IMR-90 (cell line): ENCODE measurements around the gene EIF3I. TPM values are rescaled to one million over a fixed set of nuclear protein-coding genes. Genes with fewer than 3 reads are reported as not detected.

Experiments
- ATAC-seq: fragments of 200-7000 bp; cut with Tn5 transposase; 2 replicates; pipeline ENCODE4 v1.9.1; 2020; ENCODE audit warnings: low read depth, mild to moderate bottlenecking, moderate library complexity
- BruUV-seq: library from RNA; stranded (reverse); fragments of 400-500 nt; replicated peaks from 2 replicates; lab custom pipeline; 2021; lab: Mats Ljungman, UMichigan
- CTCF ChIA-PET: fragments of 300-600 bp; formaldehyde crosslinking; extraction: SDS; loops from one replicate; lab custom pipeline; 2021; ENCODE audit warnings: antibody characterized with exemption; lab: Yijun Ruan, JAX
- POLR2A ChIA-PET: fragments of 300-600 bp; sonication (Branson Sonifier 250); formaldehyde crosslinking; loops from one replicate; lab custom pipeline; 2022; ENCODE audit warnings: antibody characterized with exemption; ENCODE audit not compliant: unreplicated experiment; lab: Charles Lee
- DNase-seq: peaks from one replicate; pipeline ENCODE4 v3.0.0; 2013
- H2AFZ ChIP-seq: replicated peaks from 2 replicates; pipeline ENCODE3; 2013; ENCODE audit warnings: low read length, mild to moderate bottlenecking; ENCODE audit not compliant: poor library complexity
- H2AK5ac ChIP-seq: 2 replicates; pipeline ENCODE4 v1.6.1; 2013; ENCODE audit warnings: low read depth, low read length, inconsistent platforms
- H2AK9ac ChIP-seq: replicated peaks from 2 replicates; pipeline ENCODE3; 2013; ENCODE audit warnings: mild to moderate bottlenecking, low read depth, low read length, moderate library complexity; ENCODE audit not compliant: poor library complexity
- H2BK120ac ChIP-seq: 2 replicates; pipeline ENCODE4 v1.6.1; 2013; ENCODE audit warnings: low read depth, low read length, inconsistent platforms
- H2BK15ac ChIP-seq: 3 replicates; pipeline ENCODE4 v1.6.1; 2013; ENCODE audit warnings: low read depth, low read length, inconsistent platforms
- H2BK20ac ChIP-seq: 2 replicates; pipeline ENCODE4 v1.6.1; 2013; ENCODE audit warnings: low read depth, mild to moderate bottlenecking, inconsistent platforms, low read length, moderate library complexity
- H2BK5ac ChIP-seq: 2 replicates; pipeline ENCODE4 v1.6.1; 2013; ENCODE audit warnings: mild to moderate bottlenecking, low read depth, low read length, inconsistent platforms; ENCODE audit not compliant: poor library complexity, severe bottlenecking
- H3K14ac ChIP-seq: replicated peaks from 2 replicates; pipeline ENCODE4 v1.6.1; 2013; ENCODE audit warnings: low read depth, low read length, inconsistent platforms
- H3K18ac ChIP-seq: 2 replicates; pipeline ENCODE4 v1.6.1; 2013; ENCODE audit warnings: low read depth, low read length, control low read depth
- H3K23ac ChIP-seq: 2 replicates; pipeline ENCODE4 v1.6.1; 2013; ENCODE audit warnings: low read depth, low read length, inconsistent platforms
- H3K27ac ChIP-seq: 2 replicates; pipeline ENCODE4 v1.5.1; 2013; ENCODE audit warnings: mild to moderate bottlenecking, control low read depth, low read length; ENCODE audit not compliant: insufficient read depth
- H3K27me3 ChIP-seq: 2 replicates; pipeline ENCODE4 v1.6.1; 2013; ENCODE audit warnings: low read length; ENCODE audit not compliant: control insufficient read depth, insufficient read depth
- H3K36me3 ChIP-seq: 2 replicates; pipeline ENCODE4 v1.6.1; 2013; ENCODE audit warnings: low read length, mixed read lengths; ENCODE audit not compliant: control insufficient read depth, insufficient read depth
- H3K4ac ChIP-seq: 2 replicates; pipeline ENCODE4 v1.6.1; 2013; ENCODE audit warnings: low read depth, low read length, inconsistent platforms
- H3K4me1 ChIP-seq: 2 replicates; pipeline ENCODE4 v1.6.1; 2013; ENCODE audit warnings: low read length, mixed read lengths; ENCODE audit not compliant: control insufficient read depth, insufficient read depth
- H3K4me2 ChIP-seq: 2 replicates; pipeline ENCODE4 v1.6.1; 2013; ENCODE audit warnings: low read depth, mild to moderate bottlenecking, control low read depth, low read length, moderate library complexity
- H3K4me3 ChIP-seq: 2 replicates; pipeline ENCODE4 v1.5.1; 2013; ENCODE audit warnings: low read depth, mild to moderate bottlenecking, control low read depth, low read length, moderate library complexity; ENCODE audit not compliant: insufficient read depth
- H3K56ac ChIP-seq: 2 replicates; pipeline ENCODE4 v1.6.1; 2013; ENCODE audit warnings: low read length, inconsistent platforms; ENCODE audit not compliant: insufficient read depth; ENCODE audit errors: extremely low read depth
- H3K79me1 ChIP-seq, 2 experiments: 2 replicates each; pipeline ENCODE4 v1.6.1; 2013; ENCODE audit warnings: low read length in 2 of 2, inconsistent platforms in 1 of 2, low read depth in 1 of 2
- H3K9ac ChIP-seq: 2 replicates; pipeline ENCODE4 v1.6.1; 2013; ENCODE audit warnings: low read depth, low read length, control low read depth
- H3K9me1 ChIP-seq: 2 replicates; pipeline ENCODE4 v1.6.1; 2013; ENCODE audit warnings: low read length, inconsistent platforms; ENCODE audit not compliant: insufficient read depth
- H3K9me3 ChIP-seq: 2 replicates; pipeline ENCODE4 v1.6.1; 2013; ENCODE audit warnings: low read length; ENCODE audit not compliant: control insufficient read depth, insufficient read depth
- H4K20me1 ChIP-seq: 2 replicates; pipeline ENCODE4 v1.6.1; 2013; ENCODE audit warnings: low read length, inconsistent platforms; ENCODE audit not compliant: insufficient read depth
- H4K5ac ChIP-seq: 2 replicates; pipeline ENCODE4 v1.6.1; 2013; ENCODE audit warnings: mild to moderate bottlenecking, low read depth, low read length, control low read depth
- H4K8ac ChIP-seq, 2 experiments: 2 replicates each; pipeline ENCODE4 v1.6.1; 2013; ENCODE audit warnings: low read depth in 2 of 2, low read length in 2 of 2, control low read depth in 1 of 2, inconsistent platforms in 1 of 2
- H4K91ac ChIP-seq: 2 replicates; pipeline ENCODE4 v1.6.1; 2013; ENCODE audit warnings: low read depth, low read length, inconsistent platforms; ENCODE audit not compliant: insufficient read depth
- NFE2L2 ChIP-seq: fragments of 150-350 bp; IDR thresholded peaks from 2 replicates; pipeline ENCODE4 v1.6.1; 2016; ENCODE audit warnings: low read depth, mild to moderate bottlenecking, low read length
- WGBS, 2 experiments: methylation state at CpG; one replicate each; pipeline versions ENCODE4 v1.1.5 to v1.1.7; 2013; ENCODE audit warnings: missing lambda C conversion rate in 2 of 2; ENCODE audit not compliant: insufficient read length in 1 of 2; ENCODE audit errors: extremely low coverage in 2 of 2; 5-methylcytosine and 5-hydroxymethylcytosine counted together
- dilution Hi-C: fragments of 300-500 bp; cut with HindIII; formaldehyde crosslinking; loops from one replicate; pipeline ENCODE4 v1.14.3; 2018; ENCODE audit warnings: low sequenced_read_pairs; ENCODE audit not compliant: unreplicated experiment
- in situ Hi-C: fragments of 300-500 bp; cut with MboI; formaldehyde crosslinking; loops from 3 replicates; pipeline ENCODE4 v1.14.3; 2019; ENCODE audit warnings: low sequenced_read_pairs, inconsistent platforms, mixed read lengths
- intact Hi-C: fragments of 100-400 bp; cut with micrococcal nuclease; formaldehyde crosslinking; loops from 2 replicates; pipeline ENCODE4 v1.10.0; 2022
- polyA plus RNA-seq, 3 experiments: library from polyadenylated mRNA; depleted of rRNA; stranded (reverse); fragments of >200 nt; gene quantifications; 2 replicates each; pipeline ENCODE4 v1.2.3, GENCODE V29; 2012; ENCODE audit warnings: low replicate concordance in 1 of 3
- total RNA-seq: library from RNA; depleted of rRNA; stranded (reverse); fragments of >200 nt; gene quantifications from 2 replicates; pipeline ENCODE4 v1.2.3, GENCODE V29; 2012
- TF ChIP-seq, protein P1 (sequence below): fragments of 150-350 bp; IDR thresholded peaks from 2 replicates; pipeline ENCODE4 v1.6.1; 2017; ENCODE audit warnings: mild to moderate bottlenecking, antibody characterized with exemption, low read length, low read depth

The EIF3I gene
- total and polyA plus RNA-seq, 2 of the 4 experiments (the other 2 are of a cell fraction): 469 to 716 TPM

DNA sequence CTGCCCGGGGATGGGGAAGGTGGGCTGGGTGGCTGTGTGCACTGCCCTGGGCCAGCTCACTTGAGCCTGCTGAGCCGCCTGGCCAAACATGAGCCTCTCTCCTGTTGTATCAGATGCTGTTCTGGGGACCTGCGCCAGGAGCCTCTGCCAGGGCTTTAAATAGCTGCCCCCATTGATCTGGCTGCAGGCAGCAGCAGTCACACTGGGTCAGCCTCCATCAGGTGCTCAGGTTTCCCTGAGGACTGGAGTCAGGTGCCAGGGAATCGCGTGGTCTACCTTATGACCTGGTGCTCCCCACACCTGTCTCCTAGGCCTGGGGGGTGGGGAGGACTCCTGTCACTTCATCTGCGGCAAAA, 22.5 kb upstream of the EIF3I start:
- CTCF ChIA-PET: interaction anchor here (0.6 to 0.9 kb wide), 2 partner anchors 90 to 185 kb away, joined by 3 read pairs; no protein-coding TSS in a partner anchor
- peaks cover 37% of the 10 kb centered on the region for H3K36me3 ChIP-seq
- peak overlapping the region; percentile 72 for H3K9ac ChIP-seq
- peak overlapping the region; percentile 88 for H3K4ac ChIP-seq
- DNase-seq (peak; percentile 26), ATAC-seq (0 out of 2 replicates have a peak, but pooled peaks have one; percentile 0)
- TF ChIP-seq, protein P1, sequence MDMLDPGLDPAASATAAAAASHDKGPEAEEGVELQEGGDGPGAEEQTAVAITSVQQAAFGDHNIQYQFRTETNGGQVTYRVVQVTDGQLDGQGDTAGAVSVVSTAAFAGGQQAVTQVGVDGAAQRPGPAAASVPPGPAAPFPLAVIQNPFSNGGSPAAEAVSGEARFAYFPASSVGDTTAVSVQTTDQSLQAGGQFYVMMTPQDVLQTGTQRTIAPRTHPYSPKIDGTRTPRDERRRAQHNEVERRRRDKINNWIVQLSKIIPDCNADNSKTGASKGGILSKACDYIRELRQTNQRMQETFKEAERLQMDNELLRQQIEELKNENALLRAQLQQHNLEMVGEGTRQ: no peak
- no peak for TF ChIP-seq NFE2L2
- intact Hi-C loops (no loop called here), in situ Hi-C loops (no loop called here), dilution Hi-C loops (no loop called here)
- H2BK15ac ChIP-seq: no peak overlapping the region
- peak overlapping the region; percentile 80 for H2BK5ac ChIP-seq
- peak overlapping the region; percentile 78; the same call in 1 of the 2 replicates for H3K27ac ChIP-seq
- no peak overlapping the region for H4K5ac ChIP-seq
- H3K4me1 ChIP-seq: peaks cover 31% of the 10 kb centered on the region
- peak overlapping the region; percentile 63; the same call in 1 of the 2 replicates for H3K4me3 ChIP-seq
- H3K9me1 ChIP-seq: peaks cover 16% of the 10 kb centered on the region; the same call in 1 of the 2 replicates
- POLR2A ChIA-PET: interaction anchor here (0.6 kb wide), 1 partner anchor 184 kb away, joined by 3 read pairs; no protein-coding TSS in a partner anchor
- H3K56ac ChIP-seq: no peak overlapping the region
- H2BK120ac ChIP-seq: peak overlapping the region; percentile 81
- WGBS, 2 experiments: 39% methylated on average over 2 of the region's 6 CpGs; no CpG with 5 or more reads in 1 of the 2 experiments
- H2AK9ac ChIP-seq: peak overlapping the region; percentile 92
- H3K4me2 ChIP-seq: peak overlapping the region; percentile 60
- H3K27me3 ChIP-seq: no peaks in the 10 kb centered on the region
- no peak overlapping the region; the same call in 1 of the 2 replicates for H4K91ac ChIP-seq
- peak overlapping the region; percentile 78 for H2AK5ac ChIP-seq
- H3K9me3 ChIP-seq: no peaks in the 10 kb centered on the region
- 0 out of 2 replicates have a peak, but pooled peaks cover 3% of the 10 kb centered on the region for H4K20me1 ChIP-seq
- peak overlapping the region in 1 of 2 experiments; percentile 88; a peak in 1 of 4 replicates for H4K8ac ChIP-seq
- 0 out of 2 replicates have a peak overlapping the region, but pooled peaks have one; percentile 13 for H3K23ac ChIP-seq
- no peak overlapping the region for H3K18ac ChIP-seq
- peak overlapping the region; percentile 2; the same call in 1 of the 2 replicates for H2BK20ac ChIP-seq
- H3K79me1 ChIP-seq: peaks cover under 1 to 49% of the 10 kb centered on the region in 2 experiments; a peak in 2 of 4 replicates
- no TSS peak for BruUV-seq
- H3K14ac ChIP-seq: peak overlapping the region; percentile 75
- peak overlapping the region; percentile 94 for H2AFZ ChIP-seq
